Measurements from ENCODE around the gene PRICKLE4.

PRICKLE4 gene

GRCh38 chr6:41775293-41775882, 5.2 kb upstream of the PRICKLE4 start:
- H2BK120ac ChIP-seq (ENCODE audit: low read depth, low read length) = no peak overlapping the region
- no peak overlapping the region for H4K5ac ChIP-seq (ENCODE audit: low read length)
- H3K4me1 ChIP-seq (ENCODE audit: control insufficient read depth, low read depth, low read length) = peaks cover 2% of the 10 kb centered on the region
- H3K4me3 ChIP-seq (ENCODE audit: low read length) = no peak overlapping the region
- no peaks in the 10 kb centered on the region for H3K79me2 ChIP-seq (ENCODE audit: control insufficient read depth, insufficient read depth, low read length)
- H3K79me1 ChIP-seq (ENCODE audit: low read length) = no peaks in the 10 kb centered on the region
- H3K4ac ChIP-seq (ENCODE audit: low read depth, low read length) = no peak overlapping the region
- no peak overlapping the region for H3K23ac ChIP-seq (ENCODE audit: low read length)
- H4K8ac ChIP-seq (ENCODE audit: low read depth, low read length) = no peak overlapping the region
- H3K9ac ChIP-seq (ENCODE audit: low read length) = no peak overlapping the region
- no peak overlapping the region for H2BK5ac ChIP-seq (ENCODE audit: low read length)
- no peak overlapping the region for H3K27ac ChIP-seq (ENCODE audit: low read depth, low read length)
- no peak overlapping the region for H2AK5ac ChIP-seq (ENCODE audit: low read length)
- H3K36me3 ChIP-seq (ENCODE audit: control insufficient read depth, insufficient read depth, low read length) = no peaks in the 10 kb centered on the region
- no peak overlapping the region for H2BK15ac ChIP-seq (replicated peaks; ENCODE audit: low read depth)
- H3K18ac ChIP-seq (ENCODE audit: low read length) = no peak overlapping the region
- H3K27me3 ChIP-seq (ENCODE audit: insufficient read depth, low read length, poor library complexity) = no peaks in the 10 kb centered on the region
- no CpG with 5 or more reads among the region's 13 CpGs for WGBS (ENCODE audit: extremely low coverage, insufficient coverage, low lambda C conversion rate)
- H3K56ac ChIP-seq (ENCODE audit: low read length) = no peak overlapping the region
- DNase-seq = no peak
- H3K4me2 ChIP-seq (ENCODE audit: low read length) = no peak overlapping the region

- no peak overlapping the region for H3K4me3 ChIP-seq (ENCODE audit: low read length)
- H3K9ac ChIP-seq (ENCODE audit: low read length) = no peak overlapping the region
- H4K5ac ChIP-seq (ENCODE audit: low read length) = no peak overlapping the region
- no peak overlapping the region for H2AK5ac ChIP-seq (ENCODE audit: low read length)
- H2BK15ac ChIP-seq (replicated peaks; ENCODE audit: low read depth) = no peak overlapping the region
- no peak overlapping the region for H3K4ac ChIP-seq (ENCODE audit: low read depth, low read length)
- H3K56ac ChIP-seq (ENCODE audit: low read length) = no peak overlapping the region
- no peak overlapping the region for H3K23ac ChIP-seq (ENCODE audit: low read length)
- H2BK120ac ChIP-seq (ENCODE audit: low read depth, low read length) = no peak overlapping the region
- no peaks in the 10 kb centered on the region for H3K79me1 ChIP-seq (ENCODE audit: low read length)
- H3K27me3 ChIP-seq (ENCODE audit: insufficient read depth, low read length, poor library complexity) = no peaks in the 10 kb centered on the region
- no peak overlapping the region for H2BK5ac ChIP-seq (ENCODE audit: low read length)
- no peak overlapping the region for H3K27ac ChIP-seq (ENCODE audit: low read depth, low read length)
- H4K8ac ChIP-seq (ENCODE audit: low read depth, low read length) = no peak overlapping the region
- WGBS (ENCODE audit: extremely low coverage, insufficient coverage, low lambda C conversion rate) = no CpG with 5 or more reads among the region's 5 CpGs
- DNase-seq = no peak
- no peak overlapping the region for H3K4me2 ChIP-seq (ENCODE audit: low read length)
- no peak overlapping the region for H3K18ac ChIP-seq (ENCODE audit: low read length)
- H3K79me2 ChIP-seq (ENCODE audit: control insufficient read depth, insufficient read depth, low read length) = no peaks in the 10 kb centered on the region
- H3K4me1 ChIP-seq (ENCODE audit: control insufficient read depth, low read depth, low read length) = peaks cover 2% of the 10 kb centered on the region
- H3K36me3 ChIP-seq (ENCODE audit: control insufficient read depth, insufficient read depth, low read length) = no peaks in the 10 kb centered on the region
These were observed 2.9 kb upstream of the PRICKLE4 start for GRCh38 chr6:41777551-41778285.

DNA sequence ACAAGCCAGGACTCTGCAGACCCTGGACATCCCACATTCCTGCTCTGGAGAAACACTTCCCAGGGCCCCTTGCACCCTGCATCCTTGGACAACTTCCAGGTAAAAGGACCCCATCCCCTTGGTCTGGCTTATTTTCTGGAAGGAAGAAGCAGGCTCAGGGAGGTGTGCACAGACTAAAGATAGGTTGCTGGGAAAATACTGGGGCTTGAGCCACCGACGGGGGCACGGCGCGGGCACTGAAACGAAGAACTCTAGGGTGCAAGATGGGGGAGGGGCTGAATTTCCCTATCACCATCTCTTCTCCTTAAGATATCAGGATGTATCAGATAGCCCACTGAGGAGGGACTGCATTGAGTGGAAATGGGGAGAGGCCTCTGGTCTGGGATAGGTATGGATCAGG, 1.7 kb upstream of the PRICKLE4 start:
- Histone ChIP-seq H3K36me3 (ENCODE audit: control insufficient read depth, insufficient read depth, low read length) (no peaks in the 10 kb centered on the region), H3K56ac (ENCODE audit: low read length) (peak overlapping the region; percentile 87), H2BK120ac (ENCODE audit: low read depth, low read length) (no peak overlapping the region), H3K23ac (ENCODE audit: low read length) (no peak overlapping the region), H3K27me3 (ENCODE audit: insufficient read depth, low read length, poor library complexity) (no peaks in the 10 kb centered on the region), H2BK5ac (ENCODE audit: low read length) (no peak overlapping the region), H3K79me1 (ENCODE audit: low read length) (no peaks in the 10 kb centered on the region), H3K4me2 (ENCODE audit: low read length) (peak overlapping the region; percentile 85), H4K8ac (ENCODE audit: low read depth, low read length) (no peak overlapping the region), H3K4ac (ENCODE audit: low read depth, low read length) (no peak overlapping the region), H3K4me1 (ENCODE audit: control insufficient read depth, low read depth, low read length) (peaks cover 2% of the 10 kb centered on the region), H3K18ac (ENCODE audit: low read length) (no peak overlapping the region), H2BK15ac (replicated peaks; ENCODE audit: low read depth) (no peak overlapping the region), H4K5ac (ENCODE audit: low read length) (no peak overlapping the region), H2AK5ac (ENCODE audit: low read length) (peak overlapping the region; percentile 3), H3K79me2 (ENCODE audit: control insufficient read depth, insufficient read depth, low read length) (no peaks in the 10 kb centered on the region), H3K4me3 (ENCODE audit: low read length) (peak overlapping the region; percentile 70), H3K27ac (ENCODE audit: low read depth, low read length) (no peak overlapping the region), H3K9ac (ENCODE audit: low read length) (peak overlapping the region; percentile 73)
- no peak for DNase-seq
- WGBS (ENCODE audit: extremely low coverage, insufficient coverage, low lambda C conversion rate) = no CpG with 5 or more reads among the region's 6 CpGs

DNA sequence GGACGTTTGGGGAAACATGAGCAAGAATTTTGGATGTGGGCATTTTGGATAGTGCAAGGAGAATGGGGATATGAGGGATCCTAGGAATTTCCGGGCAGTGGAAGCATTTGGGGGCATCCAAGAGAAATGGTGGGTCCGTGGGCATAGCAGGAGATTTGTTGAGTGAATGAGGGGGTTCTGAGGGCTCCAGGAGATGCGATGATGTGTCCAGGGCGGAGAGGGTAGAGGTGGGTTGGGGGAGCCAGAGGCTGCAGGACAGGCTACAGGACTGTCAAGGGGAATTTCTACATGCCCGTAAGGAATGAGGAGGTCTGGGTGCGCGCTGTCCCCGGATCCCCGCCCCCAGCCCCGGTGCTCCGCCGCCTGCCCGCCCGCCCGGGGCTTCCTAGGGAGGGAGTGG, 1.2 kb upstream of the PRICKLE4 start:
- DNase-seq = peak; percentile 12
- no peaks in the 10 kb centered on the region for H3K36me3 ChIP-seq (ENCODE audit: control insufficient read depth, insufficient read depth, low read length)
- no peaks in the 10 kb centered on the region for H3K79me1 ChIP-seq (ENCODE audit: low read length)
- no peaks in the 10 kb centered on the region for H3K27me3 ChIP-seq (ENCODE audit: insufficient read depth, low read length, poor library complexity)
- no peak overlapping the region for H3K23ac ChIP-seq (ENCODE audit: low read length)
- H3K4me3 ChIP-seq (ENCODE audit: low read length) = peak overlapping the region; percentile 70
- H3K4ac ChIP-seq (ENCODE audit: low read depth, low read length) = no peak overlapping the region
- peak overlapping the region; percentile 87 for H3K56ac ChIP-seq (ENCODE audit: low read length)
- H3K27ac ChIP-seq (ENCODE audit: low read depth, low read length) = no peak overlapping the region
- peak overlapping the region; percentile 85 for H3K4me2 ChIP-seq (ENCODE audit: low read length)
- no peaks in the 10 kb centered on the region for H3K79me2 ChIP-seq (ENCODE audit: control insufficient read depth, insufficient read depth, low read length)
- H2BK120ac ChIP-seq (ENCODE audit: low read depth, low read length) = peak overlapping the region; percentile 8
- H4K5ac ChIP-seq (ENCODE audit: low read length) = no peak overlapping the region
- H2AK5ac ChIP-seq (ENCODE audit: low read length) = peak overlapping the region; percentile 3
- H3K18ac ChIP-seq (ENCODE audit: low read length) = peak overlapping the region; percentile 65
- peaks cover 2% of the 10 kb centered on the region for H3K4me1 ChIP-seq (ENCODE audit: control insufficient read depth, low read depth, low read length)
- WGBS (ENCODE audit: extremely low coverage, insufficient coverage, low lambda C conversion rate) = no CpG with 5 or more reads among the region's 16 CpGs
- H2BK5ac ChIP-seq (ENCODE audit: low read length) = no peak overlapping the region
- H4K8ac ChIP-seq (ENCODE audit: low read depth, low read length) = no peak overlapping the region
- H3K9ac ChIP-seq (ENCODE audit: low read length) = peak overlapping the region; percentile 73
- H2BK15ac ChIP-seq (replicated peaks; ENCODE audit: low read depth) = no peak overlapping the region

DNA sequence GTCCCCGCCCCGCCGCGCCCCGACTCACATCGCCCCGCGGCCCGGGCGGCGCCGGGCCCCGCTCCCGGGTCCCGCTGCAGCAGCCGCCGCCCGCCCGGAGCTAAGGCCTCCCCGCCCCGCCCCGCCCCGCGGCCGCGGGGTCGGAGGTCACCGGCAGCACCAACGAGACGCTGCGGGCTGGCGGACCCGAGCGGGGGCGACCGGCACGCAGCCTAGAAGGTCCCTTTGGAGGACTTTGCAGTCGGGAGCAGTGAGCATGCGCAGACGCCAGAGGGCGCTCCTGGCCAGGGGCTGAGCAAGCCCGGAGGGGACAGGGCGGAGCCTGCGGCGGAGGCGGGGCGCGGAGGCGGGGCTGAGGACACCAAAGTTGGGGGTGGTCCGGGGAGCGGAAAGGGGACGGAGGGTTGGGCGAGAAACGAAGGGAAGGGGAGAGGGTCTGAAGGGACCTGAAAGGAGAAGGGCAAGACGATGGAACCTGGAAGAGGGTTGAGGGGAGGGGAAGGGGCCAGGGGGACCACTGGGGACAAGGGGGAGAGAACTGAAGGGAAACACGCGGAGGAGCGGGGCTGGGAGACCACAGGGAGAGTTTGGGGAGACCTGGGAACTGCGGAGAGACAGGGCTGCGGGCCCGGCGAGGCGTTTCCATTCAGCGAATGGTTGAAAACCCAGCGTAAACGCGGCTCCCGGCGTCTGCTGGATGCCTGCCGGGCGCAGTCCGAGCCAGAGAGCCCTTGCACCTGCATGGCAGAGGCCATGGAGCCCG, 613 bp upstream of the PRICKLE4 start, which contains the start of gene FRS3:
TSS of gene FRS3 (minus strand) at position 113 of the 763 bp plus-strand sequence. CDS start 2,913 bp downstream, outside the sequence.
- H2BK15ac ChIP-seq (replicated peaks; ENCODE audit: low read depth) = no peak within 1 kb of the TSS
- peaks cover under 1% of the 10 kb centered on the region for H3K27me3 ChIP-seq (ENCODE audit: insufficient read depth, low read length, poor library complexity)
- H3K4me1 ChIP-seq (ENCODE audit: control insufficient read depth, low read depth, low read length) = peaks cover 2% of the 10 kb centered on the region
- DNase-seq = peak; percentile 95
- H4K5ac ChIP-seq (ENCODE audit: low read length) = no peak within 1 kb of the TSS
- H3K27ac ChIP-seq (ENCODE audit: low read depth, low read length) = no peak within 1 kb of the TSS
- H3K4me2 ChIP-seq (ENCODE audit: low read length) = peak within 1 kb of the TSS; percentile 85
- peak within 1 kb of the TSS; percentile 70 for H3K4me3 ChIP-seq (ENCODE audit: low read length)
- no peak within 1 kb of the TSS for H3K23ac ChIP-seq (ENCODE audit: low read length)
- H3K79me1 ChIP-seq (ENCODE audit: low read length) = no peaks in the 10 kb centered on the region
- H3K4ac ChIP-seq (ENCODE audit: low read depth, low read length) = no peak within 1 kb of the TSS
- no peak within 1 kb of the TSS for H4K8ac ChIP-seq (ENCODE audit: low read depth, low read length)
- H3K9ac ChIP-seq (ENCODE audit: low read length) = peak within 1 kb of the TSS; percentile 73
- H2BK120ac ChIP-seq (ENCODE audit: low read depth, low read length) = peak within 1 kb of the TSS; percentile 8
- no peak within 1 kb of the TSS for H2BK5ac ChIP-seq (ENCODE audit: low read length)
- H3K18ac ChIP-seq (ENCODE audit: low read length) = peak within 1 kb of the TSS; percentile 65
- H2AK5ac ChIP-seq (ENCODE audit: low read length) = peak within 1 kb of the TSS; percentile 3
- H3K56ac ChIP-seq (ENCODE audit: low read length) = peak within 1 kb of the TSS; percentile 87
- no peaks in the 10 kb centered on the region for H3K36me3 ChIP-seq (ENCODE audit: control insufficient read depth, insufficient read depth, low read length)
- H3K79me2 ChIP-seq (ENCODE audit: control insufficient read depth, insufficient read depth, low read length) = no peaks in the 10 kb centered on the region
- WGBS (ENCODE audit: extremely low coverage, insufficient coverage, low lambda C conversion rate) = no CpG with 5 or more reads among the region's 73 CpGs

Data from mesendoderm (in vitro differentiated cells).